Gastroesophageal sphincter (tissue), 4 donors: Measurements from ENCODE around the gene SYNJ2. TPM values are rescaled to one million over a fixed set of nuclear protein-coding genes. Genes with fewer than 3 reads are reported as not detected.

Experiments used
- ATAC-seq: fragments of 150-250 bp; one replicate; pipeline ENCODE4 v1.9.1; 2016; ENCODE audit warnings: mild to moderate bottlenecking, moderate library complexity
- H3K27ac ChIP-seq, 4 donors: fragments of 200-600 bp; sonication (generic) in 3 of 4; 1 replicate in 3 of 4; 2 replicates in 1 of 4; pipeline ENCODE4 v1.5.1; 2016 to 2019
- H3K27me3 ChIP-seq: fragments of 200-600 bp; sonication (generic); one replicate; pipeline ENCODE4 v1.5.1; 2019
- H3K36me3 ChIP-seq, 2 donors: fragments of 200-600 bp; sonication (generic); one replicate each; pipeline ENCODE4 v1.5.1; 2019; ENCODE audit warnings: control low read depth in 1 of 2
- H3K4me1 ChIP-seq, 3 donors: fragments of 200-600 bp; sonication (generic); 1 replicate in 2 of 3; 2 replicates in 1 of 3; pipeline ENCODE4 v1.5.1; 2016 to 2019; ENCODE audit warnings: control low read depth in 2 of 3
- H3K4me3 ChIP-seq, 2 donors: fragments of 200-600 bp; sonication (generic); one replicate each; pipeline ENCODE4 v1.5.1; 2019; ENCODE audit warnings: mild to moderate bottlenecking in 1 of 2, moderate library complexity in 1 of 2
- H3K9me3 ChIP-seq, 3 donors: fragments of 200-600 bp; sonication (generic); one replicate each; pipeline ENCODE4 v1.5.1; 2017 to 2019; ENCODE audit warnings: control low read depth in 2 of 3
- CTCF ChIP-seq, 4 experiments: fragments of 200-600 bp in 2 of 4; fragments of 450-650 bp in 2 of 4; sonication (generic) in 1 of 4; IDR thresholded peaks; one replicate each; pipeline ENCODE4 v1.5.1; 2017 to 2019; ENCODE audit warnings: antibody characterized with exemption in 4 of 4, mild to moderate bottlenecking in 2 of 4, moderate library complexity in 2 of 4
- EP300 ChIP-seq: sonication (generic); formaldehyde crosslinking; IDR thresholded peaks from one replicate; pipeline ENCODE4 v1.6.1; 2017; ENCODE audit warnings: antibody characterized with exemption, mild to moderate bottlenecking
- POLR2A ChIP-seq, 2 donors: fragments of 450-650 bp; IDR thresholded peaks; one replicate each; pipeline ENCODE4 v1.6.1; 2017; ENCODE audit warnings: antibody characterized with exemption in 2 of 2, mild to moderate bottlenecking in 2 of 2, moderate library complexity in 1 of 2
- POLR2AphosphoS5 ChIP-seq: sonication (generic); formaldehyde crosslinking; IDR thresholded peaks from one replicate; pipeline ENCODE4 v1.6.1; 2017; ENCODE audit warnings: antibody characterized with exemption
- whole genome bisulfite sequencing, 2 donors: methylation state at CpG; one replicate each; pipeline ENCODE4 v1.1.5; 2018; ENCODE audit warnings: low coverage in 1 of 2; 5-methylcytosine and 5-hydroxymethylcytosine counted together
- total RNA-seq, 4 donors: library from RNA; depleted of rRNA; stranded (reverse); fragments of >200 nt; gene quantifications; one replicate each; pipeline ENCODE4 v1.1.0, GENCODE V29; 2016

The SYNJ2 gene
- total RNA-seq, 4 donors from 2014 or later, result 19.9 to 27.9 (median 21.6) TPM

GRCh38 chr6:157991067-157991432 is 9.4 kb downstream of the SYNJ2 start:
- peak overlapping the region in 3 of 4 donors; percentile 72 to 82 (median 81) for H3K27ac ChIP-seq
- no peak for TF ChIP-seq POLR2A (IDR thresholded peaks at IDR 0.05)
- TF ChIP-seq POLR2AphosphoS5, result no peak
- 88 to 94% methylated on average over 3 to 8 of the region's 11 CpGs for WGBS, 2 donors

DNA sequence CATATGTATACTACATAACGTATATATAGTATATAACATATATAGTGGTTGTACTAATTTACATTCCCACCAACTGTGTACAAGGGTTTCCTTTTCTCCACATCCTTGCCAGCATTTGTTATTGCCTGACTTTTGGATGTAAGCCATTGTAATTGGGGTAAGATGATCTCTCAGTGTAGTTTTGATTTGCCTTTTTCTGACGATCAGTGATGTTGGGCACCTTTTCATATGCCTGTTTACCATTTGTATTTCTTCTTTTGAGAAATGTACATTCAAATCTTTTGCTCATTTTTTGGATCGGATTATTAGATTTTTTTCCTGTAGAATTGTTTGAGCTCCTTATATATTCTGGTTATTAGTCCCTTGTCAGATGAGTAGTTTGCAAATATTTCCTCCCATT is 11.4 kb downstream of the SYNJ2 start:
- WGBS, 2 donors, result 67 to 71% methylated on average over 3 of the region's 3 CpGs
- Histone ChIP-seq H3K36me3 (no peaks in the 10 kb centered on the region), H3K9me3 (no peaks in the 10 kb centered on the region), H3K27me3 (no peaks in the 10 kb centered on the region), H3K4me3 (no peak overlapping the region), H3K27ac (no peak overlapping the region), H3K4me1 (peaks cover 0 to 62% (median 24%) of the 10 kb centered on the region in 3 donors)
- ATAC-seq, result no peak
- TF ChIP-seq CTCF (IDR thresholded peaks at IDR 0.05), result no peak
- no peak for TF ChIP-seq EP300
- no peak for TF ChIP-seq POLR2A (IDR thresholded peaks at IDR 0.05)
- no peak for TF ChIP-seq POLR2AphosphoS5

More at GRCh38 chr6:157991067-157991432, 9.4 kb downstream of the SYNJ2 start:
- H3K4me3 ChIP-seq, result no peak overlapping the region
- H3K27me3 ChIP-seq, result no peaks in the 10 kb centered on the region
- ATAC-seq, result no peak
- no peaks in the 10 kb centered on the region for H3K9me3 ChIP-seq
- no peaks in the 10 kb centered on the region for H3K36me3 ChIP-seq
- H3K4me1 ChIP-seq, result peaks cover 0 to 68% (median 24%) of the 10 kb centered on the region in 3 donors

DNA sequence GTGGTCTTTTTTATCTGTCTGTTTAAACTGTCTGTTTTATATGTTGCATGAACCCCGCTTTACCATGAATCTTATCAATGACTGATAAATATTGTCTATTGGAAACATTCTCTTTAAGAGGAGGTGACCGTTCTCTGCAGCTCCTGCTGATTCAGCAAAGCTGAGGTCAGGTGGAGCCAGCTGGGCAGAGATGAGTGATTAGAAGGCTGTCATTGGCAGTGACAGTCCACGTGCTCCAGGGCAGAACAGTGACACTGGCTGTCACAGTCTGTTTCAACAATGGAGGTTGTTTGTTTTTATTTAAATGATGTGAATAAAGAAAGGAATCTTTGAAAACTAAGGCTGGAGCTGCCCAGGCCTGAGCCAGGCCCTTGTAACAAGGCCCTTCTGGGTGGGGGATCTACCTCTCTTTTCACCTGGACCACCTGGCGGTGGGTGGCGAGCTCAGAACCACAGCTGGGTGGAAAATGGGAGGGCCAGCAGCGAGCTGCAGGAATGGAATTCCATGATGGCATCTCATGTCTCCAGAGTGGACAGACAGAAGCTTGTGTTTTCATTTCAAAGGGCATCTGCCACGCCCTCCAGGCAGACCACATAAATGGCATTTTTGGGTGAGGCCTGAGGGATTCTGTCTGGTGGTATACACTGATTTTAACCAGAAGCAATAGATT is 12.6 kb downstream of the SYNJ2 start:
- H3K4me1 ChIP-seq, result peaks cover 0 to 57% (median 26%) of the 10 kb centered on the region in 3 donors
- no peak overlapping the region for H3K4me3 ChIP-seq
- 96 to 100% methylated on average over 1 to 4 of the region's 7 CpGs for WGBS, 2 donors
- no peaks in the 10 kb centered on the region for H3K36me3 ChIP-seq
- no peaks in the 10 kb centered on the region for H3K27me3 ChIP-seq
- TF ChIP-seq EP300, result no peak
- no peak for TF ChIP-seq CTCF (IDR thresholded peaks at IDR 0.05)
- no peak for TF ChIP-seq POLR2AphosphoS5
- no peak for TF ChIP-seq POLR2A (IDR thresholded peaks at IDR 0.05)
- H3K27ac ChIP-seq, result no peak overlapping the region
- ATAC-seq, result no peak
- no peaks in the 10 kb centered on the region for H3K9me3 ChIP-seq

DNA sequence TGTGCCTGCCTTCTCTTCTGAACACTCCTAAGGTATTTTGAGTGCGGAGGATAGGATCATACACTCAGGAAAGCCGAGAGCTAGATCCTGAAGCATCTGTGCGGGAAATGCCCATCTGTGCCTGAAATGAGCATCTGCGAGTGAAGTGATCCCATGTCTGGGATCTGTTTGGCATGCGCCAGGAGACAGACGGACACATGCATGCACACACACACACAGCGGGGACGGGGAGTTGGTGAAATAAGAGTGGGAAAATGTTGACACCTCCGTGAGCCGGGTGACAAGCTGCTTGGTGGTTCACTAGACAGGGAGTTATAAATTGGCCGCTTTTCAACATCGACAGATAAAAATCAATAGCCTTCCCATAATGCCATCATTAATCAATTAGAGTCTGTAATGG is 13.8 kb downstream of the SYNJ2 start:
- ATAC-seq, result no peak
- WGBS, 2 donors, result 93 to 94% methylated on average over 2 to 3 of the region's 12 CpGs
- no peak overlapping the region for H3K4me3 ChIP-seq
- no peaks in the 10 kb centered on the region for H3K9me3 ChIP-seq
- H3K4me1 ChIP-seq, result peaks cover 0 to 57% (median 20%) of the 10 kb centered on the region in 3 donors
- no peak for TF ChIP-seq POLR2A (IDR thresholded peaks at IDR 0.05)
- TF ChIP-seq POLR2AphosphoS5, result no peak
- no peak for TF ChIP-seq EP300
- TF ChIP-seq CTCF (IDR thresholded peaks at IDR 0.05), result no peak
- H3K27ac ChIP-seq, result no peak overlapping the region
- no peaks in the 10 kb centered on the region for H3K27me3 ChIP-seq
- H3K36me3 ChIP-seq, result no peaks in the 10 kb centered on the region

- H3K9me3 ChIP-seq, result no peaks in the 10 kb centered on the region
- peaks cover 0 to 57% (median 18%) of the 10 kb centered on the region in 3 donors for H3K4me1 ChIP-seq
- 70 to 82% methylated on average over 6 of the region's 7 CpGs for WGBS, 2 donors
- H3K27ac ChIP-seq, result no peak overlapping the region
- no peak for ATAC-seq
- no peaks in the 10 kb centered on the region for H3K36me3 ChIP-seq
- TF ChIP-seq POLR2AphosphoS5 (no peak), CTCF (IDR thresholded peaks at IDR 0.05) (no peak), EP300 (no peak), POLR2A (IDR thresholded peaks at IDR 0.05) (no peak)
- H3K27me3 ChIP-seq, result no peaks in the 10 kb centered on the region
- H3K4me3 ChIP-seq, result no peak overlapping the region
Measured at GRCh38 chr6:157996201-157996712, 14.6 kb downstream of the SYNJ2 start.
